ENCODE data around the gene WNT5B.

The WNT5B gene

GRCh38 chr12:1647285-1647669 lies 18.2 kb downstream of the WNT5B start:
- Histone ChIP-seq H3K27me3 (ENCODE audit: control insufficient read depth, insufficient read depth, low read length) (peaks cover 5% of the 10 kb centered on the region), H3K4me3 (ENCODE audit: low read depth, low read length) (no peak overlapping the region), H3K36me3 (ENCODE audit: control insufficient read depth, insufficient read depth, low read length) (no peaks in the 10 kb centered on the region)

GRCh38 chr12:1650260-1650977 lies 21.4 kb downstream of the WNT5B start:
- H3K27me3 ChIP-seq (ENCODE audit: control insufficient read depth, insufficient read depth, low read length): peaks cover 5% of the 10 kb centered on the region
- no peak overlapping the region for H3K9ac ChIP-seq (ENCODE audit: low read depth, low read length)
- H3K9me3 ChIP-seq (ENCODE audit: control insufficient read depth, insufficient read depth, low read length): no peaks in the 10 kb centered on the region

More at GRCh38 chr12:1647285-1647669, 18.2 kb downstream of the WNT5B start:
- Histone ChIP-seq H3K9me3 (ENCODE audit: control insufficient read depth, insufficient read depth, low read length) (no peaks in the 10 kb centered on the region), H3K4me1 (ENCODE audit: control insufficient read depth, insufficient read depth, low read length) (peaks cover 6% of the 10 kb centered on the region), H3K9ac (ENCODE audit: low read depth, low read length) (no peak overlapping the region)

GRCh38 chr12:1650978-1651361 lies 21.9 kb downstream of the WNT5B start:
- no peak overlapping the region for H3K4me3 ChIP-seq (ENCODE audit: low read depth, low read length)
- H3K27me3 ChIP-seq (ENCODE audit: control insufficient read depth, insufficient read depth, low read length): peaks cover 5% of the 10 kb centered on the region
- no peak overlapping the region for H3K9ac ChIP-seq (ENCODE audit: low read depth, low read length)
- H3K4me1 ChIP-seq (ENCODE audit: control insufficient read depth, insufficient read depth, low read length): peaks cover 6% of the 10 kb centered on the region
- H3K36me3 ChIP-seq (ENCODE audit: control insufficient read depth, insufficient read depth, low read length): no peaks in the 10 kb centered on the region
- no peaks in the 10 kb centered on the region for H3K9me3 ChIP-seq (ENCODE audit: control insufficient read depth, insufficient read depth, low read length)

More at GRCh38 chr12:1650260-1650977, 21.4 kb downstream of the WNT5B start:
- peaks cover 6% of the 10 kb centered on the region for H3K4me1 ChIP-seq (ENCODE audit: control insufficient read depth, insufficient read depth, low read length)
- H3K4me3 ChIP-seq (ENCODE audit: low read depth, low read length): no peak overlapping the region
- H3K36me3 ChIP-seq (ENCODE audit: control insufficient read depth, insufficient read depth, low read length): no peaks in the 10 kb centered on the region

GRCh38 chr12:1651946-1652345 lies 22.9 kb downstream of the WNT5B start:
- no peak overlapping the region for H3K9ac ChIP-seq (ENCODE audit: low read depth, low read length)
- H3K36me3 ChIP-seq (ENCODE audit: control insufficient read depth, insufficient read depth, low read length): no peaks in the 10 kb centered on the region
- H3K9me3 ChIP-seq (ENCODE audit: control insufficient read depth, insufficient read depth, low read length): no peaks in the 10 kb centered on the region
- peaks cover 5% of the 10 kb centered on the region for H3K27me3 ChIP-seq (ENCODE audit: control insufficient read depth, insufficient read depth, low read length)
- H3K4me3 ChIP-seq (ENCODE audit: low read depth, low read length): no peak overlapping the region
- peaks cover 6% of the 10 kb centered on the region for H3K4me1 ChIP-seq (ENCODE audit: control insufficient read depth, insufficient read depth, low read length)

GRCh38 chr12:1655225-1655788 lies 26.3 kb downstream of the WNT5B start:
- H3K36me3 ChIP-seq (ENCODE audit: control insufficient read depth, insufficient read depth, low read length): no peaks in the 10 kb centered on the region
- no peak overlapping the region for H3K9ac ChIP-seq (ENCODE audit: low read depth, low read length)
- peaks cover 13% of the 10 kb centered on the region for H3K27me3 ChIP-seq (ENCODE audit: control insufficient read depth, insufficient read depth, low read length)
- peaks cover 5% of the 10 kb centered on the region for H3K4me1 ChIP-seq (ENCODE audit: control insufficient read depth, insufficient read depth, low read length)
- no peaks in the 10 kb centered on the region for H3K9me3 ChIP-seq (ENCODE audit: control insufficient read depth, insufficient read depth, low read length)
- H3K4me3 ChIP-seq (ENCODE audit: low read depth, low read length): no peak overlapping the region

- Histone ChIP-seq H3K9ac (ENCODE audit: low read depth, low read length) (no peak overlapping the region), H3K36me3 (ENCODE audit: control insufficient read depth, insufficient read depth, low read length) (no peaks in the 10 kb centered on the region), H3K9me3 (ENCODE audit: control insufficient read depth, insufficient read depth, low read length) (no peaks in the 10 kb centered on the region), H3K4me3 (ENCODE audit: low read depth, low read length) (no peak overlapping the region), H3K4me1 (ENCODE audit: control insufficient read depth, insufficient read depth, low read length) (no peaks in the 10 kb centered on the region), H3K27me3 (ENCODE audit: control insufficient read depth, insufficient read depth, low read length) (peaks cover 15% of the 10 kb centered on the region)
Measured at GRCh38 chr12:1656902-1657301, 27.9 kb downstream of the WNT5B start.

- peaks cover 13% of the 10 kb centered on the region for H3K27me3 ChIP-seq (ENCODE audit: control insufficient read depth, insufficient read depth, low read length)
- no peaks in the 10 kb centered on the region for H3K9me3 ChIP-seq (ENCODE audit: control insufficient read depth, insufficient read depth, low read length)
- no peaks in the 10 kb centered on the region for H3K4me1 ChIP-seq (ENCODE audit: control insufficient read depth, insufficient read depth, low read length)
- H3K9ac ChIP-seq (ENCODE audit: low read depth, low read length): no peak overlapping the region
- no peak overlapping the region for H3K4me3 ChIP-seq (ENCODE audit: low read depth, low read length)
- no peaks in the 10 kb centered on the region for H3K36me3 ChIP-seq (ENCODE audit: control insufficient read depth, insufficient read depth, low read length)
Measured at GRCh38 chr12:1657688-1658087, 28.7 kb downstream of the WNT5B start.

- H3K4me1 ChIP-seq (ENCODE audit: control insufficient read depth, insufficient read depth, low read length): no peaks in the 10 kb centered on the region
- no peak overlapping the region for H3K9ac ChIP-seq (ENCODE audit: low read depth, low read length)
- H3K9me3 ChIP-seq (ENCODE audit: control insufficient read depth, insufficient read depth, low read length): no peaks in the 10 kb centered on the region
- peak overlapping the region; percentile 37 for H3K4me3 ChIP-seq (ENCODE audit: low read depth, low read length)
- H3K36me3 ChIP-seq (ENCODE audit: control insufficient read depth, insufficient read depth, low read length): no peaks in the 10 kb centered on the region
- peaks cover 23% of the 10 kb centered on the region for H3K27me3 ChIP-seq (ENCODE audit: control insufficient read depth, insufficient read depth, low read length)
Measured at GRCh38 chr12:1660304-1661187, 31.5 kb downstream of the WNT5B start.

GRCh38 chr12:1661553-1662335 lies 32.7 kb downstream of the WNT5B start:
- no peaks in the 10 kb centered on the region for H3K4me1 ChIP-seq (ENCODE audit: control insufficient read depth, insufficient read depth, low read length)
- H3K9me3 ChIP-seq (ENCODE audit: control insufficient read depth, insufficient read depth, low read length): no peaks in the 10 kb centered on the region
- H3K9ac ChIP-seq (ENCODE audit: low read depth, low read length): no peak overlapping the region
- no peaks in the 10 kb centered on the region for H3K36me3 ChIP-seq (ENCODE audit: control insufficient read depth, insufficient read depth, low read length)
- peak overlapping the region; percentile 86 for H3K4me3 ChIP-seq (ENCODE audit: low read depth, low read length)
- H3K27me3 ChIP-seq (ENCODE audit: control insufficient read depth, insufficient read depth, low read length): peaks cover 23% of the 10 kb centered on the region

- Histone ChIP-seq H3K9ac (ENCODE audit: low read depth, low read length) (no peak overlapping the region), H3K9me3 (ENCODE audit: control insufficient read depth, insufficient read depth, low read length) (no peaks in the 10 kb centered on the region), H3K4me3 (ENCODE audit: low read depth, low read length) (peak overlapping the region; percentile 50), H3K4me1 (ENCODE audit: control insufficient read depth, insufficient read depth, low read length) (no peaks in the 10 kb centered on the region), H3K36me3 (ENCODE audit: control insufficient read depth, insufficient read depth, low read length) (no peaks in the 10 kb centered on the region), H3K27me3 (ENCODE audit: control insufficient read depth, insufficient read depth, low read length) (peaks cover 23% of the 10 kb centered on the region)
Measured at GRCh38 chr12:1662761-1663439, 33.9 kb downstream of the WNT5B start.

Measured in iPS-15b (cell line).